Ascending aorta (tissue), 2 donors: ENCODE measurements around the gene AANAT. TPM values are rescaled to one million over a fixed set of nuclear protein-coding genes. Genes with fewer than 3 reads are reported as not detected.

Experiments used
- DNase-seq, 2 donors: peaks; one replicate each; pipeline ENCODE4 v3.0.0-alpha.2; 2019; ENCODE audit warnings: low spot score in 2 of 2
- H3K27ac ChIP-seq, 2 donors: fragments of 200-600 bp; sonication (generic); one replicate each; pipeline ENCODE4 v1.5.1; 2016 to 2017; ENCODE audit warnings: mild to moderate bottlenecking in 1 of 2
- H3K27me3 ChIP-seq: fragments of 200-600 bp; sonication (generic); one replicate; pipeline ENCODE4 v1.5.1; 2017
- H3K36me3 ChIP-seq, 2 donors: fragments of 200-600 bp; sonication (generic); one replicate each; pipeline ENCODE4 v1.5.1; 2016
- H3K4me1 ChIP-seq, 2 donors: fragments of 200-600 bp; sonication (generic); one replicate each; pipeline ENCODE4 v1.5.1; 2016 to 2017; ENCODE audit warnings: mild to moderate bottlenecking in 1 of 2
- H3K4me3 ChIP-seq, 2 donors: fragments of 200-600 bp; sonication (generic); one replicate each; pipeline ENCODE4 v1.5.1; 2016 to 2017; ENCODE audit warnings: mild to moderate bottlenecking in 1 of 2
- H3K9me3 ChIP-seq, 2 donors: fragments of 200-600 bp; sonication (generic); one replicate each; pipeline ENCODE4 v1.5.1; 2016
- CTCF ChIP-seq, 3 experiments: fragments of 200-600 bp in 2 of 3; fragments of 450-650 bp in 1 of 3; sonication (generic) in 2 of 3; IDR thresholded peaks; one replicate each; pipeline ENCODE4 v1.5.1; 2016 to 2019; ENCODE audit warnings: antibody characterized with exemption in 3 of 3, mild to moderate bottlenecking in 1 of 3, moderate library complexity in 1 of 3
- intact Hi-C: fragments of 100-400 bp; cut with DNase I; formaldehyde crosslinking; loops from one replicate; pipeline ENCODE4 v1.15.1; 2023
- total RNA-seq: library from RNA; depleted of rRNA; stranded (reverse); fragments of >200 nt; gene quantifications from one replicate; pipeline ENCODE4 v1.1.0, GENCODE V29; 2016

The AANAT gene
- total RNA-seq, 1 donor from 2014 or later, result not detected

GRCh38 chr17:76497699-76497978 is 30.2 kb downstream of the AANAT start:
- H3K4me1 ChIP-seq, result peaks cover 10 to 38% of the 10 kb centered on the region in 2 donors
- intact Hi-C loops, result no loop called here
- peak overlapping the region; percentile 80 for H3K27ac ChIP-seq
- no peaks in the 10 kb centered on the region for H3K9me3 ChIP-seq
- no peaks in the 10 kb centered on the region for H3K27me3 ChIP-seq
- no peaks in the 10 kb centered on the region for H3K36me3 ChIP-seq
- H3K4me3 ChIP-seq, result peak overlapping the region; percentile 30 to 43
- TF ChIP-seq CTCF (IDR thresholded peaks at IDR 0.05), result no peak
- DNase-seq, result no peak

GRCh38 chr17:76497979-76498875 is 30.8 kb downstream of the AANAT start:
- H3K4me1 ChIP-seq, result peaks cover 10 to 38% of the 10 kb centered on the region in 2 donors
- peak overlapping the region; percentile 30 to 43 for H3K4me3 ChIP-seq
- peak overlapping the region; percentile 80 for H3K27ac ChIP-seq
- no peak for TF ChIP-seq CTCF (IDR thresholded peaks at IDR 0.05)
- H3K9me3 ChIP-seq, result no peaks in the 10 kb centered on the region
- no peaks in the 10 kb centered on the region for H3K36me3 ChIP-seq
- intact Hi-C loops, result no loop called here
- no peaks in the 10 kb centered on the region for H3K27me3 ChIP-seq
- peak; percentile 45 to 88 for DNase-seq

- peak overlapping the region; percentile 80 for H3K27ac ChIP-seq
- DNase-seq, result no peak
- no peaks in the 10 kb centered on the region for H3K9me3 ChIP-seq
- no peaks in the 10 kb centered on the region for H3K27me3 ChIP-seq
- H3K4me1 ChIP-seq, result peaks cover 10 to 38% of the 10 kb centered on the region in 2 donors
- TF ChIP-seq CTCF (IDR thresholded peaks at IDR 0.05), result no peak
- H3K4me3 ChIP-seq, result peak overlapping the region; percentile 30 to 78
- no peaks in the 10 kb centered on the region for H3K36me3 ChIP-seq
- intact Hi-C loops, result no loop called here
Measured at GRCh38 chr17:76498876-76499251, 31.5 kb downstream of the AANAT start.

- Histone ChIP-seq H3K27ac (peak overlapping the region; percentile 80), H3K27me3 (no peaks in the 10 kb centered on the region), H3K9me3 (no peaks in the 10 kb centered on the region), H3K4me1 (peaks cover 10 to 38% of the 10 kb centered on the region in 2 donors), H3K36me3 (no peaks in the 10 kb centered on the region), H3K4me3 (peak overlapping the region; percentile 5 to 78)
- intact Hi-C loops, result no loop called here
- no peak for TF ChIP-seq CTCF (IDR thresholded peaks at IDR 0.05)
- no peak for DNase-seq
Measured at GRCh38 chr17:76499267-76499667, 31.9 kb downstream of the AANAT start.

- no peak for TF ChIP-seq CTCF (IDR thresholded peaks at IDR 0.05)
- H3K4me1 ChIP-seq, result peaks cover 10 to 38% of the 10 kb centered on the region in 2 donors
- no peaks in the 10 kb centered on the region for H3K9me3 ChIP-seq
- intact Hi-C loops, result loop anchor here (5.0 kb wide), 1 partner anchor 48 kb away; the partner anchor contains the start of gene UBE2O
- no peaks in the 10 kb centered on the region for H3K36me3 ChIP-seq
- peak overlapping the region; percentile 80 for H3K27ac ChIP-seq
- DNase-seq, result no peak
- no peaks in the 10 kb centered on the region for H3K27me3 ChIP-seq
- peak overlapping the region; percentile 62 to 78 for H3K4me3 ChIP-seq
Measured at GRCh38 chr17:76500074-76500746, 32.8 kb downstream of the AANAT start.
